Transverse colon (tissue), 3 donors: Measurements from ENCODE around the gene GGA1.

Source experiments
- EP300 ChIP-seq: sonication (generic); formaldehyde crosslinking; IDR thresholded peaks from one replicate; pipeline ENCODE4 v1.6.1; 2017; ENCODE audit warnings: antibody characterized with exemption, low read depth
- POLR2A ChIP-seq: fragments of 450-650 bp; IDR thresholded peaks from one replicate; pipeline ENCODE4 v1.6.1; 2016; ENCODE audit warnings: antibody characterized with exemption, mild to moderate bottlenecking, moderate library complexity
- TF ChIP-seq, protein P1 (sequence below), 5 experiments: fragments of 200-600 bp in 3 of 5; fragments of 450-650 bp in 2 of 5; sonication (generic) in 3 of 5; IDR thresholded peaks; 1 replicate in 2 of 5; 2 replicates in 3 of 5; pipeline ENCODE4 v1.5.1; 2016 to 2017; ENCODE audit warnings: antibody characterized with exemption in 5 of 5, inconsistent platforms in 3 of 5, mild to moderate bottlenecking in 2 of 5, moderate library complexity in 1 of 5

DNA sequence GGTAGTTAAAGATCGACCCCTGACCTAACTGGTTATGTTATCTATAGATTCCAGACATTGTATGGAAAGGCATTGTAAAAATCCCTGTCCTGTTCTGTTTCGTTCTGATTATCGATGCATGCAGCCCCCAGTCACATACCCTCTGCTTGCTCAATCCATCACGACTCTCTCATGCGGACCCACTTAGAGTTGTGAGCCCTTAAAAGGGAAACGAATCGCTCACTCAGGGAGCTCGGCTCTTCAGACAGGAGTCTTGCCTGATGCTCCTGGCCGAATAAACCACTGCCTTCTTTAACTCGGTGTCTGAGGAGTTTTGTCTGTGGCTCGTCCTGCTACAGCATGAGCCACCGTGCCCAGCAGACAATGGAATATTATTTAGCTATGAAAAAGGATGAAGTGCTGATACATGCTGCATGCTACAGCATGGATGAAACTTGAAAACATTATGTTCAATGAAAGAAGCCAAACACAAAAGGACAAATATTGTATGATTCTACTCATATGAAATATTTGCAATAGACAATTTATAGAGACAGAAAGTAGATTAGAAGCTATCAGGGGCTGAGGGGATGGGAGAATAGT lies 16.7 kb upstream of the GGA1 start:
- no peak for TF ChIP-seq POLR2A
- TF ChIP-seq, protein P1, sequence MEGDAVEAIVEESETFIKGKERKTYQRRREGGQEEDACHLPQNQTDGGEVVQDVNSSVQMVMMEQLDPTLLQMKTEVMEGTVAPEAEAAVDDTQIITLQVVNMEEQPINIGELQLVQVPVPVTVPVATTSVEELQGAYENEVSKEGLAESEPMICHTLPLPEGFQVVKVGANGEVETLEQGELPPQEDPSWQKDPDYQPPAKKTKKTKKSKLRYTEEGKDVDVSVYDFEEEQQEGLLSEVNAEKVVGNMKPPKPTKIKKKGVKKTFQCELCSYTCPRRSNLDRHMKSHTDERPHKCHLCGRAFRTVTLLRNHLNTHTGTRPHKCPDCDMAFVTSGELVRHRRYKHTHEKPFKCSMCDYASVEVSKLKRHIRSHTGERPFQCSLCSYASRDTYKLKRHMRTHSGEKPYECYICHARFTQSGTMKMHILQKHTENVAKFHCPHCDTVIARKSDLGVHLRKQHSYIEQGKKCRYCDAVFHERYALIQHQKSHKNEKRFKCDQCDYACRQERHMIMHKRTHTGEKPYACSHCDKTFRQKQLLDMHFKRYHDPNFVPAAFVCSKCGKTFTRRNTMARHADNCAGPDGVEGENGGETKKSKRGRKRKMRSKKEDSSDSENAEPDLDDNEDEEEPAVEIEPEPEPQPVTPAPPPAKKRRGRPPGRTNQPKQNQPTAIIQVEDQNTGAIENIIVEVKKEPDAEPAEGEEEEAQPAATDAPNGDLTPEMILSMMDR (IDR thresholded peaks at IDR 0.05) = no peak
- no peak for TF ChIP-seq EP300
